Measurements from ENCODE around the gene MRTFA.

MRTFA gene

GRCh38 chr22:40472579-40472978 is 163.9 kb downstream of the MRTFA start:
- TF ChIP-seq GATA1 (IDR thresholded peaks at IDR 0.05; ENCODE audit: low read depth, low read length) (no peak), POLR2A (IDR thresholded peaks at IDR 0.05; ENCODE audit: low read length) (no peak)
- no peak for DNase-seq

- TF ChIP-seq GATA1 (IDR thresholded peaks at IDR 0.05; ENCODE audit: low read depth, low read length) (no peak), POLR2A (IDR thresholded peaks at IDR 0.05; ENCODE audit: low read length) (no peak)
- no peak for DNase-seq
These were observed 164.5 kb downstream of the MRTFA start for GRCh38 chr22:40472051-40472450.

GRCh38 chr22:40469181-40469580 is 167.3 kb downstream of the MRTFA start:
- TF ChIP-seq POLR2A (IDR thresholded peaks at IDR 0.05; ENCODE audit: low read length) (no peak), GATA1 (IDR thresholded peaks at IDR 0.05; ENCODE audit: low read depth, low read length) (no peak)
- no peak for DNase-seq

- TF ChIP-seq POLR2A (IDR thresholded peaks at IDR 0.05; ENCODE audit: low read length) (no peak), GATA1 (IDR thresholded peaks at IDR 0.05; ENCODE audit: low read depth, low read length) (no peak)
- DNase-seq, result no peak
These were observed 167.9 kb downstream of the MRTFA start for GRCh38 chr22:40468616-40469015.

GRCh38 chr22:40466976-40467375 is 169.5 kb downstream of the MRTFA start:
- TF ChIP-seq POLR2A (IDR thresholded peaks at IDR 0.05; ENCODE audit: low read length), result no peak
- TF ChIP-seq GATA1 (IDR thresholded peaks at IDR 0.05; ENCODE audit: low read depth, low read length), result no peak
- DNase-seq, result no peak

GRCh38 chr22:40463683-40464082 is 172.8 kb downstream of the MRTFA start:
- TF ChIP-seq GATA1 (IDR thresholded peaks at IDR 0.05; ENCODE audit: low read depth, low read length), result no peak
- no peak for TF ChIP-seq POLR2A (IDR thresholded peaks at IDR 0.05; ENCODE audit: low read length)
- no peak for DNase-seq

- no peak for TF ChIP-seq GATA1 (IDR thresholded peaks at IDR 0.05; ENCODE audit: low read depth, low read length)
- peak; percentile 43 for TF ChIP-seq POLR2A (IDR thresholded peaks at IDR 0.05; ENCODE audit: low read length)
These were observed 173.4 kb downstream of the MRTFA start for GRCh38 chr22:40463017-40463631.

GRCh38 chr22:40462195-40462984 is 174.1 kb downstream of the MRTFA start:
- peak; percentile 20 to 35 for DNase-seq

More at GRCh38 chr22:40463017-40463631, 173.4 kb downstream of the MRTFA start:
- peak; percentile 40 to 55 for DNase-seq

GRCh38 chr22:40453671-40454070 is 182.8 kb downstream of the MRTFA start:
- TF ChIP-seq POLR2A (IDR thresholded peaks at IDR 0.05; ENCODE audit: low read length) (no peak), GATA1 (IDR thresholded peaks at IDR 0.05; ENCODE audit: low read depth, low read length) (no peak)
- no peak for DNase-seq

More at GRCh38 chr22:40462195-40462984, 174.1 kb downstream of the MRTFA start:
- TF ChIP-seq GATA1 (IDR thresholded peaks at IDR 0.05; ENCODE audit: low read depth, low read length), result no peak
- no peak for TF ChIP-seq POLR2A (IDR thresholded peaks at IDR 0.05; ENCODE audit: low read length)

- DNase-seq, result peak in 1 of 2 experiments; percentile 13
These were observed 183.6 kb downstream of the MRTFA start for GRCh38 chr22:40452730-40453487.

GRCh38 chr22:40451210-40451609 is 185.3 kb downstream of the MRTFA start:
- TF ChIP-seq GATA1 (IDR thresholded peaks at IDR 0.05; ENCODE audit: low read depth, low read length) (no peak), POLR2A (IDR thresholded peaks at IDR 0.05; ENCODE audit: low read length) (no peak)
- no peak for DNase-seq

More at GRCh38 chr22:40452730-40453487, 183.6 kb downstream of the MRTFA start:
- TF ChIP-seq POLR2A (IDR thresholded peaks at IDR 0.05; ENCODE audit: low read length), result no peak

GRCh38 chr22:40450616-40451015 is 185.9 kb downstream of the MRTFA start:
- no peak for TF ChIP-seq POLR2A (IDR thresholded peaks at IDR 0.05; ENCODE audit: low read length)
- TF ChIP-seq GATA1 (IDR thresholded peaks at IDR 0.05; ENCODE audit: low read depth, low read length), result no peak
- DNase-seq, result no peak

- no peak for DNase-seq
- TF ChIP-seq POLR2A (IDR thresholded peaks at IDR 0.05; ENCODE audit: low read length) (no peak), GATA1 (IDR thresholded peaks at IDR 0.05; ENCODE audit: low read depth, low read length) (no peak)
These were observed 186.9 kb downstream of the MRTFA start for GRCh38 chr22:40449676-40450035.

GRCh38 chr22:40446203-40446602 is 190.3 kb downstream of the MRTFA start:
- TF ChIP-seq POLR2A (IDR thresholded peaks at IDR 0.05; ENCODE audit: low read length), result no peak
- no peak for TF ChIP-seq GATA1 (IDR thresholded peaks at IDR 0.05; ENCODE audit: low read depth, low read length)
- DNase-seq, result no peak

Data from erythroblast (primary cell).